ENCODE measurements around the gene COG7. TPM values are rescaled to one million over a fixed set of nuclear protein-coding genes. Genes with fewer than 3 reads are reported as not detected.
"Not testable (repeated sequence)": the region's sequence is repeated elsewhere in the genome, so short reads cannot be mapped to it uniquely, and the experiment has no call there.

The COG7 gene
- total RNA-seq, 1 donor from 2014 or later = 19.3 TPM

DNA sequence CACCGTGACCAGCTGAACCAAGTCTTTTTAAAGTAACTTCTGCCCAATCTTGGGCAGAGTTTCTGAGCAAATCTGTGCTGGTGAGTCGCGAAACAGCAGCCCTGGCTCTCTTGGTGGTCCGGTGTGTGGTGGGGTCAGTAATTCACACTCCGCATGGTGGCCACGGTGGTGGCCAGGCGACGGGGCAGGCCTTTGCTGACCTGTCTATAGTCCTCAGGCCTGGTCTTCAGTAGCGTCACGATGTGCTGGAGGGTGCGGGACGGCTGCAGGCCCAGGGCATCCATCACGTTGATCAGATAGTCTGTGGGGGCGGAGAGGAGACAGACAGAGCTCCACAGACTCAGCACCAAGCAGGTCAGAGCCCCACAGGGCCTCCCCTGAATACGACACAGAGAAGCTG, 64.2 kb downstream of the COG7 start:
- intact Hi-C loops (cut with micrococcal nuclease) = no loop called here

DNA sequence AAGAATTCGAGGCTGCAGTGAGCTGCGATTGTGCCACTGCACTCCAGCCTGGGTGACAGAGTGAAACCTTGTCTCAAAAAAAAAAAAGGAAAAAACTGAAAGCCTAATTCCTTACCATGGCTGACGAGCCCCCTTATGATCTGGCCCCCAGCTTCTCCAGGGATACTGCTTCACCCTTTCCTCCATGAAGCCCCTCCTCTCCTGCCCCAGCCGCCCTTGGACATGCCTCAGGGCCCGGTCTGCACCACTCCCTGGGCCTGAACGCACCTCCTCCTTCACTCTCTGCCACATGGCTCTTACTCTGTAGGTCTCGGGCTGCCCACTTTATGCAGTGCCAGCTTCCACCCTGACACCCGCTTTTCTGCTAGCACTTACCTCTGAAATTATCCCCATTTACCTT, 65.3 kb downstream of the COG7 start:
- intact Hi-C loops (cut with micrococcal nuclease) = no loop called here

- intact Hi-C loops (cut with micrococcal nuclease) = no loop called here
Measured at GRCh38 chr16:23385441-23385840, 67.5 kb downstream of the COG7 start.

GRCh38 chr16:23384878-23385277, 68.1 kb downstream of the COG7 start:
- intact Hi-C loops (cut with micrococcal nuclease) = no loop called here

DNA sequence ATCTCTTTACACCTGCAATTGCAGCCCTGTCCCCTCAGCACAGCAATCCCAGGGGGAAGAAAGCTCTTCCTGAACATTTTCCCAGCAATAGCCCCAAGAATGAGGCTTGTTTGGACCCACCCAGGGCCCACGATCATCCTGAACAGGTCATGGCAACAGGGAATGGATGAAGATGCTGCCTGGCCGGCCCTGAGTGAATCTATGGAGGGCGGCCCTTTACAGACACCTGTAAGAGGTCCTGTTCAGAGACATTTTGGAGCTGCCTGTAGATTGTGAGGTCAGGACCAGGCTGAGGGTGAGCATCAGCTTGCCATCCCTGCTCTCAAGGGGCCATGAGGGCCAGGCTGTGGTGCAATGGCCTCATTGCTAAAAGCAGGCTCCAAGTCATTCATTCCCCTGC, 69.1 kb downstream of the COG7 start:
- intact Hi-C loops (cut with micrococcal nuclease) = no loop called here

- intact Hi-C loops (cut with micrococcal nuclease) = no loop called here
Measured at GRCh38 chr16:23382279-23382678, 70.7 kb downstream of the COG7 start.

DNA sequence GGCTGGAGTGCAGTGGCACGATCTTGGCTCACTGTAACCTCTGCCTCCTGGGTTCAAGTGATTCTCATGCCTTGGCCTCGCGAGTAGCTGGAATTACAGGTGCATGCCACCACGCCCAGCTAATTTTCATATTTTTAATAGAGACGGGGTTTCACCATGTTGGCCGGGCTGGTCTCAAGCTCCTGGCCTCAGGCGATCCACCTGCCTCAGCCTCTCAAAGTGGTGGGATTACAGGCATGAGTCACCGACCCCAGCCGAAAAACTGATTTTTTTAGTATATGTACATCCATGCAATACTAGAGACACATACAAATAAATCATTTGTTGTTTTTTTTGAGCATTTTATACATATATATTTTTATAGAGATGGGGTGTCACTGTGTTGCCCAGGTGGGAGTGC, 71.3 kb downstream of the COG7 start:
- intact Hi-C loops (cut with micrococcal nuclease) = not testable (repeated sequence)

GRCh38 chr16:23380501-23380951, 72.5 kb downstream of the COG7 start:
- intact Hi-C loops (cut with micrococcal nuclease) = no loop called here

- intact Hi-C loops (cut with micrococcal nuclease) = no loop called here
Measured at GRCh38 chr16:23379707-23380106, 73.3 kb downstream of the COG7 start.

- intact Hi-C loops (cut with micrococcal nuclease) = no loop called here
Measured at GRCh38 chr16:23378921-23379320, 74.1 kb downstream of the COG7 start.

DNA sequence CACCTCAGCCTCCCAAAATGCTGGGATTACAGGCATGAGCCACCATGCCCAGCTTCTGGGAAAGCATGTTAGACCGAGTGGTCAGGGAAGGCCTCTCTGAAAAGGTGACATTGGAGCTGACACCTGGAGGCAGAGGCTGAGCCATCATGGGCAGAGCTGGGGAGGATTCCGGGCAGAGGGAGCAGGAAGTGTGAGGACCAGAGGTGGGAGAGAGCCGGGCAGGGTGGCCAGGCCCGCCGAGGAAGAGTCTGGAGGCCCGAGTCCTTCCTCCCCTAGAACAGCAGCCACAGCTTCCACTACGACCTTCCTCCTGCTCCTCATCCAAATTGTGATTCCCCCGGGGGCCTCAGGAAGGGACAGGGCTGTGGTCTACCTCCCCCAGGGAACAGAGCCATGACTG, 74.7 kb downstream of the COG7 start:
- intact Hi-C loops (cut with micrococcal nuclease) = no loop called here

GRCh38 chr16:23377071-23377931, 75.7 kb downstream of the COG7 start:
- intact Hi-C loops (cut with micrococcal nuclease) = no loop called here

DNA sequence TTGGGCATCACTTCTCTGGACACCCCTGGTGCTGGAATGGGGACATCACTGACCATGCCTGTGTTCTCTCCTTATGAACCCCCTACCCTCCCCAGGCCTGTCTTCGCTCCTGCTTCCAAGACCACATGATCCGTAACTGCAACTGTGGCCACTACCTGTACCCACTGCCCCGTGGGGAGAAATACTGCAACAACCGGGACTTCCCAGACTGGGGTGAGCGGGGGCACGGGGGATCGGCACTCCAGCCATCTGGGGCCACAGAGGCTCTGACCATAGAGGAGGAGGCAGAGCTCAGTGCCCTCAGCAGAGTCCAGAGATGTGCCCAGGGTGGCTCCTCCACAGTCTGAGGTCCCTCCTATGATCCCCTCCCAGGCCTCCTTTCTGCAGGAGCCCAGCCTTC, 77.3 kb downstream of the COG7 start:
- intact Hi-C loops (cut with micrococcal nuclease) = no loop called here

DNA sequence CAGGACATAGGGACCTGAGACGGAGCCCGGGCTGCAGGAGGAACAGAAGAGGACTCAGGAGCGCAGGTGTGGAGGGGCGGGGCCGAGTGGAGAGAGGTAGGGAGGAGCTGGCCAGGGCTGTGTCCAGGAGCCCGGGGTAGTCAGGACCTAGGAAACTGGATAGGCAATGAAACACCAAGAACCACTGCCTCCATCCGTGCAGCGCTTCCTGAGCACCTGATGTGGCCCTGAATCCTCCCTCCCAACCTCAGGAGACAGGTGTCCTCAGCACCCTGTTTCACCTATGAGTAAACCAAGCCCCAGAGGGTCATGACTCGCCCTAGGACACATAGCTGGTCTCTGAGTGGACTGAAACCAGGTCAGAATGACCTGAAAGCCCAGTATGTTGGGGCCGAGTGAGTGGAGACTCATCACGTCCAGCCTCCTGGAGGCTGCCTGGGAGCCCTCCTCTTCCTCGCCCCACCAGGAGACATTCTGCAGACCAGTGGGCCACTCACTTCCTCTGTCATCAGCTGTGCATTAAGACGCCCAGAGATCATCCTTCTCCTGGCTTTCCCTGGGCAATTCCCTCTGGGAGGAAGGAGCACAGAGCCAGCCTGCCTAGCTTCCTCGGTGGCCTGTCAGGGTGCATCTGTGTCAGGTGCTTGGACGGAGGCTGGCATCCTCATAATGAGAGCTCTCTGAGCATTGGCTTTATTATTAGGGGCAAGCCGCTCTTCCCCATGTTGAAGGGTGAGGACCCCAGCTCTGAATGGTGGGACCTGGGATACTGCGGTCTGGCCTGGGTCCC, 78.1 kb downstream of the COG7 start:
- intact Hi-C loops (cut with micrococcal nuclease) = no loop called here

DNA sequence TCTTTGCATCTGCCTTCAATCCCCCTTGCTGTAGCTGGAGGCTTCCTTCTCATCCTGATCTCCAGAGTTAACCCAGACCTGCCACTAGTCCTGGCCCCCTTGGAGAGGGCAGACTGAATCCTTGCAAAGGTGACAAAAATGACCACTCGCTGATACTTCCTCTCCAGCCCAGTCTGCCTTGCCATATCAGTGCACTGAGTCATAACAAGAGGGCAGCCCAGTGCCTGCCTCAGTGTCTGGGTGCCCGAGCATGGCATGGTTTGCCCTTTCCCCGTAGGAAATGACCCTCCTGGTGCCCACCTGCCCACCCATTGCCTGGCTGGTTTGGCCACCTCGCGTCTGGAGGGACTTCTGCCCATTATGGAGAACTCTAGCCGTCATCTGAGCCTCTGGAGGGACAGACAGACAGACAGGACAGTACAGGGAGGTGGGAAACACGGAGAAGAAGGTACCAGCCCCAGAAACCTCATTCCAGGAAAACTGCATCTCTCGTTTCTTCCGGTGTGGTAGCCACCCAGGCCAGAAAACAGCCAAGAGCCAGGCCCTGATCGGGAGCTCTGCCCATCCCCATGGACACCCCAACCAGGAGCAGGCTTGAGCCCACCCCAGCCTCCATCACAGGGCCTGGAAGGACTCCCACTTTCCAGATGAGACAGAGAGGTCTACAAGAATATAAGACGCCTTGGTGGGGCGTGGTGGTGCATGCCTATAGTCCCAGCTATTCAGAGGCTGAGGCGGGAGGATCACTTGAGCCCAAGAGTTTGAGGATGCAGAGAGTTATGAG, 79.4 kb downstream of the COG7 start:
- intact Hi-C loops (cut with micrococcal nuclease) = no loop called here

GRCh38 chr16:23371368-23371767, 81.6 kb downstream of the COG7 start:
- intact Hi-C loops (cut with micrococcal nuclease) = no loop called here

DNA sequence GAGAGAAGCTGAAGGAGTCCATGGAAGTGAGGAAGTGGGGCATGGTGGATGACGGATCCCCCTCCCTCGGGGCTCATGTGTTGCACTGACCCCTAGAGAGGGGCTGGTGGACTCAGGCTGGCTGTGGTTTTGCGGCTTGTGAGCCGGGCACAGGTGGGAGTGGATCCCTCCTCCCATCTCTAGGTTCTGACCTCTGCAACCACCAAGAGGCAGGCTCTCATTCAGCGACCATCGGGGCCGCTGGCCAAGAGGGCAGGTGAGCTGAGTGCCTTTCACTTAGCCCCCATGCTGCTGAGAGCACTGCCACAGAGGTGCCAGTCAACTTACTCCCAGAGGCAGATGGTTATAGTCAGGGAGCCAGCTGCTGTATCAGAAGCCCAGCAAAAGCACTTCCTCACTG, 83.6 kb downstream of the COG7 start:
- intact Hi-C loops (cut with micrococcal nuclease) = no loop called here

- intact Hi-C loops (cut with micrococcal nuclease) = no loop called here
Measured at GRCh38 chr16:23368469-23368868, 84.5 kb downstream of the COG7 start.

GRCh38 chr16:23367988-23368387, 85.0 kb downstream of the COG7 start:
- intact Hi-C loops (cut with micrococcal nuclease) = no loop called here

DNA sequence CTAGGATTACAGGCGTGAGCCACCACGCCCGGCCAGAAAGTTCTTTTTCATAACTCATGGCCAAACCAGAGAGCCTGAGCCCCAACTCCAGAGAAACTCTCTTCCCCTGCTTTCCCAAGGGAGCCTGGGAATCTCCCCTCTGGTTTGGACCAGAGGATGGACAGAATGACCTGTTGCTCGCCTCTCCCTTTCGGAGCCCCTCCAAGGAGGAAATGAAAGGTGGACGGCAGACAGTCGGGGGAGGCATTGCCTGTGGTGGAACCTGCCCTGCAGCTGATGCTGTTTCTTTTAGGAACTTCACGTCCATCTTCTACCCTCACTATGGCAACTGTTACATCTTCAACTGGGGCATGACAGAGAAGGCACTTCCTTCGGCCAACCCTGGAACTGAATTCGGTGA, 85.4 kb downstream of the COG7 start:
- intact Hi-C loops (cut with micrococcal nuclease) = no loop called here

- intact Hi-C loops (cut with micrococcal nuclease) = not testable (repeated sequence)
Measured at GRCh38 chr16:23366341-23366740, 86.6 kb downstream of the COG7 start.

Data from T-helper 2 cell treated with Interferon-gamma antibody and Interleukin-4, amounts not matched to agents 100 ng/mL and 5 ng/mL, for 36 hours (primary cell).